Esophagus (tissue), 2 donors: ENCODE measurements around the gene HSD11B2. TPM values are rescaled to one million over a fixed set of nuclear protein-coding genes. Genes with fewer than 3 reads are reported as not detected.
A peak's percentile ranks its signal among the peaks of the same experiment; 100 is the strongest.

ENCODE experiments used
- H3K27ac ChIP-seq, 2 donors: one replicate each; pipeline ENCODE4 v1.5.1; 2013; ENCODE audit warnings: low read depth in 2 of 2, mild to moderate bottlenecking in 2 of 2, inconsistent platforms in 1 of 2, low read length in 1 of 2, moderate library complexity in 1 of 2
- H3K27me3 ChIP-seq, 2 donors: one replicate each; pipeline ENCODE4 v1.6.1; 2013; ENCODE audit warnings: low read length in 2 of 2, control low read depth in 1 of 2, mild to moderate bottlenecking in 1 of 2; ENCODE audit not compliant: insufficient read depth in 2 of 2, control insufficient read depth in 1 of 2
- H3K36me3 ChIP-seq, 2 donors: one replicate each; pipeline ENCODE4 v1.6.1; 2013; ENCODE audit warnings: low read length in 1 of 2; ENCODE audit not compliant: control insufficient read depth in 2 of 2, insufficient read depth in 2 of 2
- H3K4me1 ChIP-seq, 2 donors: one replicate each; pipeline ENCODE4 v1.6.1; 2013; ENCODE audit warnings: low read length in 1 of 2; ENCODE audit not compliant: control insufficient read depth in 2 of 2, insufficient read depth in 2 of 2
- H3K4me3 ChIP-seq, 2 donors: one replicate each; pipeline ENCODE4 v1.5.1; 2013; ENCODE audit warnings: low read length in 2 of 2, mild to moderate bottlenecking in 2 of 2, low read depth in 1 of 2, moderate library complexity in 1 of 2
- H3K9me3 ChIP-seq, 2 donors: one replicate each; pipeline ENCODE4 v1.6.1; 2013; ENCODE audit warnings: mild to moderate bottlenecking in 2 of 2, low read depth in 1 of 2, low read length in 1 of 2, moderate library complexity in 1 of 2; ENCODE audit not compliant: control insufficient read depth in 2 of 2, insufficient read depth in 1 of 2
- WGBS, 2 donors: extraction: QIAGEN DNeasy Blood & Tissue Kit; methylation state at CpG; one replicate each; pipeline ENCODE4 v1.1.7; 2013; 5-methylcytosine and 5-hydroxymethylcytosine counted together
- polyA plus RNA-seq, 2 donors: library from polyadenylated mRNA; stranded (reverse); fragments of 200-250 nt; gene quantifications; one replicate each; pipeline ENCODE4 v1.2.3, GENCODE V29; 2013
- donor health status: healthy with polysubstance abuse.
- donor health status: Bipolar disorder and iron deficiency.

The HSD11B2 gene
- polyA plus RNA-seq, 2 donors, result 10.7 to 15.2 TPM

GRCh38 chr16:67390816-67391423 is 40.0 kb upstream of the HSD11B2 start:
- Histone ChIP-seq H3K4me1 (peaks cover 10 to 34% of the 10 kb centered on the region in 2 donors), H3K27me3 (no peaks in the 10 kb centered on the region), H3K27ac (peak overlapping the region in 1 of 2 donors; percentile 22), H3K9me3 (no peaks in the 10 kb centered on the region), H3K36me3 (peaks cover 0 to 2% of the 10 kb centered on the region in 2 donors), H3K4me3 (no peak overlapping the region)
- WGBS, 2 donors, result 77 to 80% methylated on average over 10 to 11 of the region's 11 CpGs

GRCh38 chr16:67391424-67392300 is 39.3 kb upstream of the HSD11B2 start:
- Histone ChIP-seq H3K9me3 (no peaks in the 10 kb centered on the region), H3K27ac (peak overlapping the region in 1 of 2 donors; percentile 22), H3K36me3 (peaks cover 0 to 2% of the 10 kb centered on the region in 2 donors), H3K4me1 (peaks cover 14 to 39% of the 10 kb centered on the region in 2 donors), H3K4me3 (peak overlapping the region in 1 of 2 donors; percentile 52), H3K27me3 (no peaks in the 10 kb centered on the region)
- 32 to 35% methylated on average over 13 to 15 of the region's 15 CpGs for WGBS, 2 donors

GRCh38 chr16:67392301-67393059 is 38.4 kb upstream of the HSD11B2 start:
- Histone ChIP-seq H3K36me3 (peaks cover 0 to 2% of the 10 kb centered on the region in 2 donors), H3K9me3 (no peaks in the 10 kb centered on the region), H3K27ac (peak overlapping the region; percentile 28 to 55), H3K4me3 (peak overlapping the region; percentile 16 to 52), H3K4me1 (peaks cover 15 to 47% of the 10 kb centered on the region in 2 donors), H3K27me3 (no peaks in the 10 kb centered on the region)
- WGBS, 2 donors, result 50 to 68% methylated on average over 18 of the region's 18 CpGs

GRCh38 chr16:67393111-67393787 is 37.7 kb upstream of the HSD11B2 start, which contains the start of gene TPPP3:
TPPP3 (minus strand) TSS chr16:67393498; CDS start chr16:67391111, 2,387 bp downstream.
- Histone ChIP-seq H3K4me3 (peak within 1 kb of the TSS; percentile 16 to 52), H3K9me3 (no peaks in the 10 kb centered on the region), H3K27me3 (no peaks in the 10 kb centered on the region), H3K36me3 (peaks cover 0 to 2% of the 10 kb centered on the region in 2 donors), H3K27ac (peak within 1 kb of the TSS; percentile 67 to 75), H3K4me1 (peaks cover 15 to 53% of the 10 kb centered on the region in 2 donors)
- WGBS, 2 donors, result 3% methylated on average over 56 of the region's 56 CpGs

- Histone ChIP-seq H3K4me1 (peaks cover 17 to 56% of the 10 kb centered on the region in 2 donors), H3K27me3 (no peaks in the 10 kb centered on the region), H3K36me3 (peaks cover 0 to 2% of the 10 kb centered on the region in 2 donors), H3K4me3 (peak overlapping the region in 1 of 2 donors; percentile 16), H3K27ac (peak overlapping the region; percentile 67 to 75), H3K9me3 (no peaks in the 10 kb centered on the region)
- WGBS, 2 donors, result 14 to 18% methylated on average over 20 of the region's 20 CpGs
Measured at GRCh38 chr16:67393788-67394154, 37.1 kb upstream of the HSD11B2 start.

- Histone ChIP-seq H3K4me3 (no peak overlapping the region), H3K27me3 (no peaks in the 10 kb centered on the region), H3K9me3 (no peaks in the 10 kb centered on the region), H3K36me3 (peaks cover 0 to 2% of the 10 kb centered on the region in 2 donors), H3K4me1 (peaks cover 21 to 57% of the 10 kb centered on the region in 2 donors), H3K27ac (peak overlapping the region; percentile 67 to 75)
- 58% methylated on average over 67 to 88 of the region's 88 CpGs for WGBS, 2 donors
Measured at GRCh38 chr16:67394155-67395104, 36.5 kb upstream of the HSD11B2 start.

- Histone ChIP-seq H3K9me3 (no peaks in the 10 kb centered on the region), H3K4me3 (no peak overlapping the region), H3K4me1 (peaks cover 21 to 61% of the 10 kb centered on the region in 2 donors), H3K27ac (peak overlapping the region in 1 of 2 donors; percentile 70), H3K36me3 (no peaks in the 10 kb centered on the region), H3K27me3 (no peaks in the 10 kb centered on the region)
- WGBS, 2 donors, result 71 to 73% methylated on average over 10 of the region's 10 CpGs
Measured at GRCh38 chr16:67395105-67395457, 35.8 kb upstream of the HSD11B2 start.

- no peak overlapping the region for H3K4me3 ChIP-seq
- no peaks in the 10 kb centered on the region for H3K36me3 ChIP-seq
- 43 to 51% methylated on average over 13 of the region's 13 CpGs for WGBS, 2 donors
- H3K9me3 ChIP-seq, result no peaks in the 10 kb centered on the region
- no peaks in the 10 kb centered on the region for H3K27me3 ChIP-seq
- peaks cover 21 to 61% of the 10 kb centered on the region in 2 donors for H3K4me1 ChIP-seq
- H3K27ac ChIP-seq, result peak overlapping the region; percentile 69 to 70
Measured at GRCh38 chr16:67395458-67396158, 35.3 kb upstream of the HSD11B2 start.
